ENCODE results near the gene ROBO4.
A peak's percentile ranks its signal among the peaks of the same experiment; 100 is the strongest.

The ROBO4 gene

GRCh38 chr11:124886978-124887666 lies 10.5 kb downstream of the ROBO4 start:
- Histone ChIP-seq H3K36me3 (no peaks in the 10 kb centered on the region), H3K9ac (no peak overlapping the region), H3K4me3 (no peak overlapping the region), H3K9me3 (replicated peaks in 1 of 11) (no peaks in the 10 kb centered on the region), H3K4me1 (peaks cover 17 to 44% (median 30%) of the 10 kb centered on the region in 10 experiments), H3K27ac (no peak overlapping the region), H3K27me3 (no peaks in the 10 kb centered on the region), H3K4me2 (no peak overlapping the region), H4K20me1 (peaks cover 0 to 4% (median 0%) of the 10 kb centered on the region in 11 experiments; a peak in 1 of 22 replicates)
- TF ChIP-seq Cebpa-rat (IDR thresholded peaks at IDR 0.05) = no peak

DNA sequence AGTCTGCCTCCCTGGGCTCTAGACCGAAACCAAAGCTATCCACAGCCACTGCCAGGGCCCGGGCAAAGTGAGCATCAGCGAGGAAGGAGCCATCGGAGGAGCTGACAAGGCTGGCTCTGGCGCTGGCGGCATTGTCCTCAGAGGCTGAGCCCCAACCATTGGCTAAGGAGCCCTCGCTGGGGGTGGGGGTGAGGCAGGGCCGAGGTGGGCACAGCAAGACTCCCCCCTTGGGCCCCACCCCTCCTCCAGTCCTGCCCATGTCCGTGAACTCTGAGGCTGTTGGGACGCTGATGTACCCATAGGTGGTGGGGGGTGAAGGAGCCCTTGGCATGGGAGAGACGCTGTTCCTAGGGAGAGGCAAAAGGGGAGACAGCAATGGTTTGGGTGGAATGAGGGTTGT lies 11.2 kb downstream of the ROBO4 start:
- no peak for TF ChIP-seq Cebpa-rat (IDR thresholded peaks at IDR 0.05)

DNA sequence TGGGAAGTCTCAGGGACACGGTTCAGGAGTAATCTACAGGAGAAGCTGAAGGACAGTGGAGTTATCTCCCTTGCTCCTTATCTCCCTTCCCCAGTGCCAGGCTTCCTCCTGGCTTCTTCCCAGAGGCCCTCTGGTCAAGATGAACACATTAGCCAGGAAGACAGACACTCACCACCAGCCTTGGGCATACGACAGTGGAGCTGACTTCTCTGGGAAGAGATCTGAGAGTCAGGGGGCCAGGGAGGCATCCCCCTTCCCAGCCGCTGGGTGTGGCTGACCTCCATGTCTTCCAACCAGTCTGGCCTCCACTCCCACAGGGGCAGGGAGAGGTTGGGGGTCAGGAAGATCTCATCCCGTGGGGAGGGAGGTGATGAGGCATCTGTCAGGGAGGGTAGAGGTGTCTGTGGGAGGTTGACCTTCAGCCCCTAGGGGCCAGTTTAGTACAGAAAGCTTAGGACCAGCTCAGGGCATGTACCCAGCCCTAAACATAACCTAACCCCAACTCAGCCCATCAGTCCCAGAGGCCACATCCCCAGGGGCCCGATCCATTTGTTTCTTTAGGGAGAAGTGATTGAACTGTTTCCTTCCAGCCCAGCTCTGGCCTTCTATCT lies 12.7 kb downstream of the ROBO4 start:
- Histone ChIP-seq H3K36me3 (no peaks in the 10 kb centered on the region), H3K4me3 (no peak overlapping the region), H3K9me3 (replicated peaks in 1 of 11) (no peaks in the 10 kb centered on the region), H3K4me2 (0 out of 22 replicates have a peak overlapping the region, but pooled peaks of 1 of the 11 experiments have one; percentile 8), H4K20me1 (peaks cover 0 to 4% (median 0%) of the 10 kb centered on the region in 11 experiments; a peak in 1 of 22 replicates), H3K9ac (no peak overlapping the region), H3K4me1 (peaks cover 25 to 46% (median 34%) of the 10 kb centered on the region in 10 experiments), H3K27ac (no peak overlapping the region), H3K27me3 (no peaks in the 10 kb centered on the region)
- no peak for TF ChIP-seq Cebpa-rat (IDR thresholded peaks at IDR 0.05)

More for the DNA sequence above, 11.2 kb downstream of the ROBO4 start:
- Histone ChIP-seq H4K20me1 (peaks cover 0 to 4% (median 0%) of the 10 kb centered on the region in 11 experiments; a peak in 1 of 22 replicates), H3K9ac (no peak overlapping the region), H3K36me3 (no peaks in the 10 kb centered on the region), H3K27me3 (no peaks in the 10 kb centered on the region), H3K4me1 (peaks cover 19 to 40% (median 33%) of the 10 kb centered on the region in 10 experiments), H3K4me3 (no peak overlapping the region), H3K4me2 (no peak overlapping the region), H3K9me3 (replicated peaks in 1 of 11) (no peaks in the 10 kb centered on the region), H3K27ac (no peak overlapping the region)

DNA sequence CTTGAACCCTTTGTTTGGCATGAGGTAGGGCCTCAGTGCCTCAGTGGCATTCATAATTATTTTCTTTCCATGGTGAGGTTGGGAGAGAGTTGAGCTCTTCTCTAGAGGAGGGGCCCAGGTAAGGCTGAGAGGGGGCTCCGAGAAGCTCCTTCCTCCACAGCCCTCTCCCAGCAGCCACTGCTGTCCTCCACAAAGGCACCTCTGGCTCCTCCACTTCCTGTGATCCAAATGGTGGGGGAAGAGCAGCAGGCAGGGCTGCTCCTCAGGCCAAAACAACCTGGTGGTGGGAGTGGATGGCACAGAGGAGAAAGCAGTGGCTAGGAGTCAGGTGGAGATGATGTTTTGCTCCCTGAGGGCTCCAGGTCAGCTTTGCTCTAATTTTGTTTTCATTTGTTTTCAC lies 13.3 kb downstream of the ROBO4 start:
- H3K36me3 ChIP-seq = no peaks in the 10 kb centered on the region
- H3K4me2 ChIP-seq = peak overlapping the region in 3 of 11 experiments; percentile 8 to 83 (median 80); a peak in 2 of 22 replicates
- no peaks in the 10 kb centered on the region for H4K20me1 ChIP-seq
- no peak for TF ChIP-seq Cebpa-rat (IDR thresholded peaks at IDR 0.05)
- H3K27me3 ChIP-seq = no peaks in the 10 kb centered on the region
- no peak overlapping the region for H3K9ac ChIP-seq
- peaks cover 31 to 46% (median 38%) of the 10 kb centered on the region in 10 experiments for H3K4me1 ChIP-seq
- H3K4me3 ChIP-seq = no peak overlapping the region
- H3K27ac ChIP-seq = no peak overlapping the region
- H3K9me3 ChIP-seq (replicated peaks in 1 of 11) = no peaks in the 10 kb centered on the region

DNA sequence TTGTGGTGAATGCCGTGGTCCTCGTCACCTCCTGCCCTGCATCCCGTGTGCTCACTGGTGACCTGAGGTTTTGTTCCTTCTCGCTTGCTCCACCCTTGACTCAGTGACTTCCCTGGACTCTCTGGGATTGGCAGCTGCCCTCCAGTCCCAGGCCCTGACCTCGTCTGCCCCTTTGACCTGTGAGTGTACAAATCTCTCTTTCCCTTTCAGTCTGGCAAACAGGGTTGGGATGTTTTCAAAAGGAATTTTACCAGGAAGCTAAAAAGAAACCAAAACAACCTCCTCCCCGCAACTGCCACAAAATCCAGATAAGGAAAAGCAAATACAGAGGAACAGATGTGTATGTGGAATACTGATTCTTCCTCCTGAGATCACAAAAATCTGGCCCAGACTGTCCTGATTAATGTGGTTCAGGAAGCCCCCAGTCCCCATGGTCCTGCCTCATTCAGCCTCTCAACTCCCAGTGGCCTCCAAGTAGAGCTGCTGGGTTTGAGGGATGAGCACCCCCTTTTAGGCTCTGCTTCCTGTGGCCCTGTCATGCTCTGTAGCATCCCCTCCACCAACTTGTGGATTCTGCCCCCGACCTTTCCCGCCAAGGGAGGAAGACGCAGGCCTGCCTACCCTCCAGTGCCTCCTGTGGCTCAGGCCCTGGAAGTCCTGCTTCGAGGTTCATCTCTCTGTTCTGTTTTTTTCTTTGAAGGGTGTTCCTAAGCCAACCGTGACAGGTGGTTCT lies 15.2 kb downstream of the ROBO4 start:
- Histone ChIP-seq H3K27me3 (no peaks in the 10 kb centered on the region), H3K4me3 (no peak overlapping the region; a peak in 1 of 20 replicates), H3K4me2 (peak overlapping the region; percentile 60 to 83 (median 74)), H3K36me3 (no peaks in the 10 kb centered on the region), H3K9me3 (replicated peaks in 1 of 11) (no peaks in the 10 kb centered on the region), H3K4me1 (peaks cover 28 to 58% (median 50%) of the 10 kb centered on the region in 10 experiments), H3K9ac (peak overlapping the region in 3 of 11 experiments; percentile 20 to 21 (median 20); a peak in 4 of 22 replicates), H4K20me1 (no peaks in the 10 kb centered on the region), H3K27ac (peak overlapping the region in 5 of 11 experiments; percentile 19 to 38 (median 25); a peak in 7 of 22 replicates)
- no peak for TF ChIP-seq Cebpa-rat (IDR thresholded peaks at IDR 0.05)

DNA sequence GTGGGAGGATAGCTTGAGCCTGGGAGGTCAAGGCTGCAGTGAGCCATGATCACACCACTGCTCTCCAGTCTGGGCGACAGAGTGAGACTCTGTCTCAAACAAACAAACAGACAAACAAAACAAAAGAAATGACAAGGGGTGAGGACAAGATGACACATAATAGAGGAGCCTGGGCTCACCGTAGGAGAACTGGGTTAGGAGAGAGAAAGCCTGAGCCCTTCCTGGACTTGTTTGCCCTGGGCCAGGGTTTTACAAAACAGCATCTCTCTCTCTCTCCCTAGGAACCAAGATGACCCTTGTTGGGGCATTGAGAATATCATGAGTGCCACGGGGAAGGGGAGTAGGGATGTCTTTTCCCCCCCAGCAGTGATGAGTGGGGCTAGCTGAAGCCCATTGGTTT lies 16.7 kb downstream of the ROBO4 start:
- TF ChIP-seq Cebpa-rat (IDR thresholded peaks at IDR 0.05) = no peak

DNA sequence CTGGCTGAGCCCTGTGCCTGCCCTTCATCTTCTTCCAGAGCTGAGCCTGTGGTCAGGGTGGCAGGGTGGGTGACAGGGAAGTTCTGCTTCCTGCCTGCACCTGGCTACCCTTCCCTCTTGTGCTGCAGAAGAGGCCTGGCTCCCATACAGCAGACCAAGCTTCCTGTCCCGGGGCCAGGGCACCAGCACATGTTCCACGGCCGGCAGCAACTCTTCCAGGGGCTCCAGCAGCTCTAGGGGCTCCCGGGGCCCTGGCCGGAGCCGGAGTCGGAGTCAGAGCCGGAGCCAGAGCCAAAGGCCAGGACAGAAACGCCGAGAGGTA lies 17.4 kb downstream of the ROBO4 start:
- no peak overlapping the region for H3K9ac ChIP-seq
- TF ChIP-seq Cebpa-rat (IDR thresholded peaks at IDR 0.05) = no peak
- no peak overlapping the region for H3K4me3 ChIP-seq
- peak overlapping the region; percentile 21 to 98 (median 71); a peak in 21 of 22 replicates for H3K4me2 ChIP-seq
- no peak overlapping the region for H3K27ac ChIP-seq
- H3K36me3 ChIP-seq = no peaks in the 10 kb centered on the region
- peaks cover 43 to 76% (median 64%) of the 10 kb centered on the region in 10 experiments for H3K4me1 ChIP-seq
- peaks cover 0 to 7% (median 0%) of the 10 kb centered on the region in 11 experiments; a peak in 7 of 22 replicates for H3K27me3 ChIP-seq
- H4K20me1 ChIP-seq = no peaks in the 10 kb centered on the region
- no peaks in the 10 kb centered on the region for H3K9me3 ChIP-seq (replicated peaks in 1 of 11)

More for the DNA sequence above, 16.7 kb downstream of the ROBO4 start:
- Histone ChIP-seq H3K4me3 (no peak overlapping the region), H3K9me3 (replicated peaks in 1 of 11) (no peaks in the 10 kb centered on the region), H3K4me2 (peak overlapping the region in 3 of 11 experiments; percentile 71 to 98 (median 83); a peak in 2 of 22 replicates), H3K4me1 (peaks cover 36 to 69% (median 60%) of the 10 kb centered on the region in 10 experiments), H3K27me3 (peaks cover 0 to 1% (median 0%) of the 10 kb centered on the region in 11 experiments; a peak in 4 of 22 replicates), H3K36me3 (no peaks in the 10 kb centered on the region), H3K9ac (no peak overlapping the region), H4K20me1 (no peaks in the 10 kb centered on the region), H3K27ac (no peak overlapping the region)

DNA sequence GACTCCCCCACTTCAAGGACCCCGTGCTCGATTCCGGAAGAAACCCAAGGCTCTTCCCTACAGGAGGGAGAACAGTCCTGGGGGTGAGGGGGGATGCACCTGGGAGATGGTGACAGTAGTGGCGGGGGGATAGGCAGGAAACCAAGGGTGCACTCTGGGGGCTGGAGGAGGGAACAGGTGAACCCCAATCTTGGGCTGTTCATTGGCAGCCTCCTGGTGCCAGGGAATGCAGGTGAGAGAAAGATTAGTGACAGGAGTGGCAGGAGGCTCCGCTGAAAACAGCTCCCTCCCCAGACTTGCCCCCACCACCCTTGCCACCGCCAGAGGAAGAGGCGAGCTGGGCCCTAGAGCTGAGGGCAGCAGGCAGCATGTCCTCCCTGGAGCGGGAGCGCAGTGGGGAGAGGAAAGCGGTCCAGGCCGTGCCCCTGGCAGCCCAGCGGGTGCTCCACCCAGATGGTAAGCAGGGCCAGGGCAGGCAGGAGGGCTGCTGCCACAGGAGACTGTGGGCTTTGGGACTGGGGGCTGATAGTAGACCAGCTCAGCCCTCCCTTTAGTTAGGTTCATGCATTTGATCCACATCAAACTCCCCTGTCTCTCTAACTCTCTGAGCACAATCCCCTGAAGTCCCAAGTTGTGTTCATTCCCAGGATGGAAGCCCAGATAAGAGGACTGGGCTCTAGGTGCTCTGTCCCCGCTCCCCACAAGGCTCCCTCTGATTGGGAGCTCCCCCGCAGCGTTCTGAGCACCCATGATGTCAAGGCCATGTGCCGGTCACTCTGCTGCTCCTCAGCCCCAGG lies 18.0 kb downstream of the ROBO4 start:
- peaks cover 43 to 76% (median 64%) of the 10 kb centered on the region in 10 experiments for H3K4me1 ChIP-seq
- no peaks in the 10 kb centered on the region for H3K9me3 ChIP-seq (replicated peaks in 1 of 11)
- H4K20me1 ChIP-seq = no peaks in the 10 kb centered on the region
- TF ChIP-seq Cebpa-rat (IDR thresholded peaks at IDR 0.05) = no peak
- no peaks in the 10 kb centered on the region for H3K36me3 ChIP-seq
- H3K9ac ChIP-seq = no peak overlapping the region
- peak overlapping the region; percentile 21 to 98 (median 71); a peak in 21 of 22 replicates for H3K4me2 ChIP-seq
- no peak overlapping the region for H3K27ac ChIP-seq
- H3K27me3 ChIP-seq = peaks cover 0 to 10% (median 0%) of the 10 kb centered on the region in 11 experiments; a peak in 7 of 22 replicates
- H3K4me3 ChIP-seq = no peak overlapping the region

Measured in BLaER1 treated with 17β-estradiol and CSF1 and Interleukin-3, amounts not matched to agents 10 nM and 100 nM (cell line).